ENCODE measurements around the gene DSC1. TPM values are rescaled to one million over a fixed set of nuclear protein-coding genes. Genes with fewer than 3 reads are reported as not detected.

The DSC1 gene
- total and polyA plus RNA-seq, 2 experiments from 2014 or later = not detected

DNA sequence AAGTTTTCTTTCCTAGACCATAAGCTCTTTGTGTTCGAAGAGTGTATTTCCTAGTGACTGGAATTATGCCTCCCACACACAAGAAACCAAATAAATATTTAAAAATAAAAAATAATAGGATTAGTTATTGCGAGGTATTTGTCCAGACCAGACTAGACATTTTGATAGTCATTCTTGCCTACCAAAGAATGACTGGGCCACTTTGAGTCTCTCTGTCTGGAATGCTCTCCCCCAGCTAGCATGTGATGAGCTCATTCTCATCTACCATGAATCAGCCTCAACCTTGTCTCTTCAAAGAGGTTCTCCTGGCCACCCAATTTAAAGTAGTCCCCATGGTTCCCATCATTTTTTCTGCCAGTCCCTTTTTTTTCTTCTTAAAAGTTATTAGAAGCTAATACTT is 13.9 kb upstream of the DSC1 start (continued):
- no peak for TF ChIP-seq JUNB (IDR thresholded peaks at IDR 0.05; ENCODE audit: unreplicated experiment)
- TF ChIP-seq POLR2AphosphoS5 (IDR thresholded peaks at IDR 0.05; ENCODE audit: low read depth) = no peak
- TF ChIP-seq CREB1 (CRISPR knock-in tag; IDR thresholded peaks at IDR 0.05; ENCODE audit: low read depth) = no peak
- TF ChIP-seq NANOG (IDR thresholded peaks at IDR 0.05; ENCODE audit: borderline replicate concordance) = no peak
- no peak for TF ChIP-seq ZNF462 (CRISPR knock-in tag; IDR thresholded peaks at IDR 0.05)
- no peak for TF ChIP-seq EZH2phosphoT487 (IDR thresholded peaks at IDR 0.05; ENCODE audit: unreplicated experiment)

DNA sequence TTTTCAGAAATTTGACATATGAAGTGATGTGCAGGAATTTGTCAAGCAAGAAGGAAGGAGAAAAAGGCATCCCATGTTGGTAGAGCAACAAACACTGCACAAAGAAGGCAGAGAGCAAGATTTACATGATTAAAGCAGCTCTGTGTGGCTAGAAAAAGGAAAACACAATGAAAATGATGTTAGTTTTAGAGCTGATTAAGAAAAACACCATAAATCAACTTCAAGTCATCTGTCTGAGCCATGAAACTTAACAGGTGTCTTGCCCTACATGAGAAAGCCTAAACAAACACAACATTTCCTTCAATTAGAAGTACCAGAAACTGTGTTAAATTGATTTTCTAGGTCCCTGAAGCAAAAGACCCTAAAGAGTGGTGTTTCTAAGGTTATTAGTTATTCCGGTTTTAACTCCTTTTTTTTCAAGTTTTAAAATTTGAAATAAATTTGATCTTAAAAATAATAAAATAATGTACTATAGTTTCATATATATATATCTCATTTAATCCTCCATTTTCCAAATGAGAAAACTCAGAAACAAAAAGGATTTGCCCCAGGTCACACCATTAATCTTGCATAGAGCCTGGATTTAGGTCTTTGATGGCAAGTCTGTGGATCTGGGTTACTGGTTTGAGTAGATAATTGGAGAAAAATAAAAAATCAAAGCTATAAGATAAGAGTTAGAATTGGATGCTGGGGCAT is 8.6 kb upstream of the DSC1 start:
- Mint-ChIP-seq H3K4me1 (peaks cover 3% of the 10 kb centered on the region; the same call in 2 of the 3 replicates), H3K9me3 (no peaks in the 10 kb centered on the region), H3K4me3 (no peak overlapping the region), H3K36me3 (ENCODE audit: low read depth) (no peaks in the 10 kb centered on the region), H3K27ac (no peak overlapping the region; the same call in 1 of the 2 replicates), H3K27me3 (ENCODE audit: insufficient read depth, low read depth, poor library complexity) (peaks cover 3% of the 10 kb centered on the region)
- Histone ChIP-seq H3K79me2 (replicated peaks; ENCODE audit: insufficient read depth) (no peaks in the 10 kb centered on the region), H3K36me3 (ENCODE audit: insufficient read depth) (no peaks in the 10 kb centered on the region), H2AFZ (peak overlapping the region; percentile 45; the same call in 1 of the 2 replicates), H3K4me2 (no peak overlapping the region), H3F3A (replicated peaks; ENCODE audit: low read depth) (no peaks in the 10 kb centered on the region), H3K27ac (ENCODE audit: low read depth) (no peak overlapping the region), H3K4me3 (no peak overlapping the region), H3K9me2 (ENCODE audit: insufficient read depth) (no peaks in the 10 kb centered on the region), H3K27me3 (ENCODE audit: insufficient read depth) (no peaks in the 10 kb centered on the region), H3K4me1 (ENCODE audit: insufficient read depth) (no peaks in the 10 kb centered on the region), H4K20me1 (replicated peaks; ENCODE audit: insufficient read depth) (no peaks in the 10 kb centered on the region)
- TF ChIP-seq ZNF462 (CRISPR knock-in tag; IDR thresholded peaks at IDR 0.05) (no peak), NANOG (IDR thresholded peaks at IDR 0.05; ENCODE audit: borderline replicate concordance) (no peak), JUNB (IDR thresholded peaks at IDR 0.05; ENCODE audit: unreplicated experiment) (no peak)
- DNase-seq (ENCODE audit: low spot score) = no peak
- ATAC-seq = no peak
